Measurements from ENCODE around the gene ZYG11B.
"Not testable (repeated sequence)": the region's sequence is repeated elsewhere in the genome, so short reads cannot be mapped to it uniquely, and the experiment has no call there.

The ZYG11B gene

GRCh38 chr1:52706136-52706670 is 20.1 kb upstream of the ZYG11B start:
- in situ Hi-C loops (cut with HindIII; ENCODE audit: low pct_ligation_motif_present, low pct_unique_long_range_greater_than_20kb, low sequenced_read_pairs): no loop called here
- DNase-seq: no peak

- no peak for DNase-seq
- in situ Hi-C loops (cut with HindIII; ENCODE audit: low pct_ligation_motif_present, low pct_unique_long_range_greater_than_20kb, low sequenced_read_pairs): no loop called here
Observed at GRCh38 chr1:52706941-52707926, 19.0 kb upstream of the ZYG11B start.

GRCh38 chr1:52707927-52708655 is 18.2 kb upstream of the ZYG11B start:
- in situ Hi-C loops (cut with HindIII; ENCODE audit: low pct_ligation_motif_present, low pct_unique_long_range_greater_than_20kb, low sequenced_read_pairs): no loop called here

GRCh38 chr1:52709016-52709415 is 17.2 kb upstream of the ZYG11B start:
- in situ Hi-C loops (cut with HindIII; ENCODE audit: low pct_ligation_motif_present, low pct_unique_long_range_greater_than_20kb, low sequenced_read_pairs): no loop called here
- DNase-seq: no peak

More at GRCh38 chr1:52707927-52708655, 18.2 kb upstream of the ZYG11B start:
- peak; percentile 37 for DNase-seq

GRCh38 chr1:52713590-52713989 is 12.7 kb upstream of the ZYG11B start:
- DNase-seq: no peak
- in situ Hi-C loops (cut with HindIII; ENCODE audit: low pct_ligation_motif_present, low pct_unique_long_range_greater_than_20kb, low sequenced_read_pairs): no loop called here

- DNase-seq; in situ Hi-C loops (cut with HindIII; ENCODE audit: low pct_ligation_motif_present, low pct_unique_long_range_greater_than_20kb, low sequenced_read_pairs): not testable (repeated sequence)
Observed at GRCh38 chr1:52715296-52715695, 11.0 kb upstream of the ZYG11B start.

GRCh38 chr1:52723260-52723659 is 3.0 kb upstream of the ZYG11B start:
- no peak for DNase-seq
- in situ Hi-C loops (cut with HindIII; ENCODE audit: low pct_ligation_motif_present, low pct_unique_long_range_greater_than_20kb, low sequenced_read_pairs): no loop called here

- no peak for DNase-seq
- in situ Hi-C loops (cut with HindIII; ENCODE audit: low pct_ligation_motif_present, low pct_unique_long_range_greater_than_20kb, low sequenced_read_pairs): no loop called here
Observed at GRCh38 chr1:52725903-52726264, 369 bp upstream of the ZYG11B start.

- no peak for DNase-seq
- in situ Hi-C loops (cut with HindIII; ENCODE audit: low pct_ligation_motif_present, low pct_unique_long_range_greater_than_20kb, low sequenced_read_pairs): no loop called here
Observed at GRCh38 chr1:52727114-52727586, 897 bp downstream of the ZYG11B start.

- in situ Hi-C loops (cut with HindIII; ENCODE audit: low pct_ligation_motif_present, low pct_unique_long_range_greater_than_20kb, low sequenced_read_pairs): no loop called here
- no peak for DNase-seq
Observed at GRCh38 chr1:52727956-52728656, 1.9 kb downstream of the ZYG11B start.

GRCh38 chr1:52733368-52733767 is 7.1 kb downstream of the ZYG11B start:
- no peak for DNase-seq
- in situ Hi-C loops (cut with HindIII; ENCODE audit: low pct_ligation_motif_present, low pct_unique_long_range_greater_than_20kb, low sequenced_read_pairs): no loop called here

GRCh38 chr1:52735371-52735770 is 9.1 kb downstream of the ZYG11B start:
- in situ Hi-C loops (cut with HindIII; ENCODE audit: low pct_ligation_motif_present, low pct_unique_long_range_greater_than_20kb, low sequenced_read_pairs); DNase-seq: not testable (repeated sequence)

- in situ Hi-C loops (cut with HindIII; ENCODE audit: low pct_ligation_motif_present, low pct_unique_long_range_greater_than_20kb, low sequenced_read_pairs): no loop called here
- no peak for DNase-seq
Observed at GRCh38 chr1:52738148-52738547, 11.9 kb downstream of the ZYG11B start.

- DNase-seq: no peak
- in situ Hi-C loops (cut with HindIII; ENCODE audit: low pct_ligation_motif_present, low pct_unique_long_range_greater_than_20kb, low sequenced_read_pairs): no loop called here
Observed at GRCh38 chr1:52738893-52739292, 12.6 kb downstream of the ZYG11B start.

- DNase-seq: no peak
- in situ Hi-C loops (cut with HindIII; ENCODE audit: low pct_ligation_motif_present, low pct_unique_long_range_greater_than_20kb, low sequenced_read_pairs): no loop called here
Observed at GRCh38 chr1:52739699-52740467, 13.6 kb downstream of the ZYG11B start.

- in situ Hi-C loops (cut with HindIII; ENCODE audit: low pct_ligation_motif_present, low pct_unique_long_range_greater_than_20kb, low sequenced_read_pairs): no loop called here
- no peak for DNase-seq
Observed at GRCh38 chr1:52741259-52741658, 15.0 kb downstream of the ZYG11B start.

GRCh38 chr1:52746189-52746588 is 19.9 kb downstream of the ZYG11B start:
- in situ Hi-C loops (cut with HindIII; ENCODE audit: low pct_ligation_motif_present, low pct_unique_long_range_greater_than_20kb, low sequenced_read_pairs): no loop called here
- DNase-seq: no peak

GRCh38 chr1:52747450-52747849 is 21.2 kb downstream of the ZYG11B start:
- no peak for DNase-seq
- in situ Hi-C loops (cut with HindIII; ENCODE audit: low pct_ligation_motif_present, low pct_unique_long_range_greater_than_20kb, low sequenced_read_pairs): no loop called here
